ENCODE data around the gene CFAP90. TPM values are rescaled to one million over a fixed set of nuclear protein-coding genes. Genes with fewer than 3 reads are reported as not detected.

The CFAP90 gene
- total RNA-seq, 2 experiments from 2014 or later, result not detected

- ChIA-PET CTCF (interaction anchor here (0.7 to 8.4 kb wide), 3 partner anchors 9 to 1666 kb away, joined by 3 to 83 read pairs (median 6); no protein-coding TSS in a partner anchor), POLR2A (interaction anchor here (5.0 kb wide), 1 partner anchor 9 kb away, joined by 16 read pairs; the partner anchor contains the start of genes FASTKD3 and MTRR)
- no peak for DNase-seq
- Mint-ChIP-seq H3K36me3 (ENCODE audit: low read depth) (peaks cover 78% of the 10 kb centered on the region), H3K9me3 (no peaks in the 10 kb centered on the region), H3K4me1 (peaks cover 59% of the 10 kb centered on the region), H3K27ac (no peak overlapping the region), H3K27me3 (no peaks in the 10 kb centered on the region), H3K4me3 (no peak overlapping the region)
These were observed 26.9 kb upstream of the CFAP90 start for GRCh38 chr5:7877851-7878250.

GRCh38 chr5:7876867-7877266 is 25.9 kb upstream of the CFAP90 start:
- peaks cover 67% of the 10 kb centered on the region for H3K4me1 Mint-ChIP-seq
- DNase-seq, result peak; percentile 35
- H3K27me3 Mint-ChIP-seq, result no peaks in the 10 kb centered on the region
- H3K27ac Mint-ChIP-seq, result no peak overlapping the region
- H3K4me3 Mint-ChIP-seq, result no peak overlapping the region
- CTCF ChIA-PET, result interaction anchor here (6.2 to 8.4 kb wide), 2 partner anchors 10 to 19 kb away, joined by 54 to 83 read pairs; no protein-coding TSS in a partner anchor
- POLR2A ChIA-PET, result interaction anchor here (1.3 to 5.0 kb wide), 2 partner anchors 8 to 19 kb away, joined by 6 to 16 read pairs; partner anchors contain the start of genes FASTKD3 and MTRR
- peaks cover 77% of the 10 kb centered on the region for H3K36me3 Mint-ChIP-seq (ENCODE audit: low read depth)
- no peaks in the 10 kb centered on the region for H3K9me3 Mint-ChIP-seq

DNA sequence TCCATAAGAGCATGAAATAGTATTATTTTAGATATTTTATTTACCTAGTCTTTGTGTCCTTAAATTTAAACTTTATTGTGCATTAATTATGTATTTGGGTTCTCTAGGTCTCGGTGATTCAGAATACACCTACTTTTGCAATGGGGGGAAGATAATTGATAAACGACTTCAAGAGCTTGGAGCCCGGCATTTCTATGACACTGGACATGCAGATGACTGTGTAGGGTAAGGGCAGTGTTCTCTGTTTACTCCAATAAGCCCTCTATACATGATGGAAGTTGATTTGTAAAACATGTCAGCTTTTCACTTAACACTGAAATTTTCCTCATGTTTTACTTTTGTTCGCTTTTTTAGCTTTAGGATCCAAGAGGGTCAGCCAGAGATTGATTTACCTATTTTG is 24.2 kb upstream of the CFAP90 start:
- DNase-seq, result no peak
- Mint-ChIP-seq H3K36me3 (ENCODE audit: low read depth) (peaks cover 76% of the 10 kb centered on the region), H3K4me1 (peaks cover 78% of the 10 kb centered on the region), H3K27ac (no peak overlapping the region), H3K27me3 (no peaks in the 10 kb centered on the region), H3K9me3 (no peaks in the 10 kb centered on the region), H3K4me3 (no peak overlapping the region)
- ChIA-PET CTCF (interaction anchor here (6.2 to 8.4 kb wide), 2 partner anchors 12 to 17 kb away, joined by 54 to 83 read pairs; no protein-coding TSS in a partner anchor), POLR2A (no interaction called here)

DNA sequence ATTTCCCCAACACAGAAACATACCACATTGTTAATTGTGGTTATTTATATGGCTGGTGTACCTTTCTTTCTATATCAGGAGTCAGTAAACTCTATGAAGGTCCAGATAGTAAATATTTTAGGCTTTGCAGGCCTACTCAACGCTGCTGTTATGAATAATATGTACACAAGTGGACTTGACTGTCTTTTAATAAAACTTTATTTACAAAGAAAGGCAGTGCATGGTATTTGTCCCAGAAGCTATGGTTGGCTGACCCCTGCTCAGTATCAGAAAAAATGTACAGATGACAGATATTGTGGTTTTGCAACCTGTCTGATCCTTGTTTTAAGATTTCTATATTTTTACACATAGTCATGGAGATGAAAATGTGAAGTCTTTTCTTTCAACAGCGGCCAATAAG is 23.7 kb upstream of the CFAP90 start:
- Mint-ChIP-seq H3K4me3 (no peak overlapping the region), H3K9me3 (no peaks in the 10 kb centered on the region), H3K36me3 (ENCODE audit: low read depth) (peaks cover 72% of the 10 kb centered on the region), H3K4me1 (peaks cover 80% of the 10 kb centered on the region), H3K27ac (no peak overlapping the region), H3K27me3 (no peaks in the 10 kb centered on the region)
- ChIA-PET POLR2A (no interaction called here), CTCF (interaction anchor here (6.2 to 8.4 kb wide), 2 partner anchors 12 to 16 kb away, joined by 54 to 83 read pairs; no protein-coding TSS in a partner anchor)
- no peak for DNase-seq

GRCh38 chr5:7873216-7873615 is 22.3 kb upstream of the CFAP90 start:
- H3K9me3 Mint-ChIP-seq, result no peaks in the 10 kb centered on the region
- H3K4me1 Mint-ChIP-seq, result peaks cover 73% of the 10 kb centered on the region
- peak overlapping the region; percentile 94 for H3K27ac Mint-ChIP-seq
- peaks cover 64% of the 10 kb centered on the region for H3K36me3 Mint-ChIP-seq (ENCODE audit: low read depth)
- ChIA-PET POLR2A (interaction anchor here (2.5 to 3.2 kb wide), 2 partner anchors 14 to 16 kb away, joined by 11 to 38 read pairs; no protein-coding TSS in a partner anchor), CTCF (interaction anchor here (1.4 to 8.4 kb wide), 4 partner anchors 8 to 22 kb away, joined by 3 to 83 read pairs (median 30); partner anchors contain the start of gene CFAP90)
- peak overlapping the region; percentile 52 for H3K4me3 Mint-ChIP-seq
- H3K27me3 Mint-ChIP-seq, result no peaks in the 10 kb centered on the region
- peak; percentile 72 for DNase-seq

GRCh38 chr5:7872517-7873130 is 21.7 kb upstream of the CFAP90 start:
- H3K9me3 Mint-ChIP-seq, result no peaks in the 10 kb centered on the region
- ChIA-PET CTCF (interaction anchor here (0.9 to 8.4 kb wide), 6 partner anchors 9 to 104 kb away, joined by 3 to 83 read pairs (median 5); partner anchors contain the start of gene CFAP90), POLR2A (interaction anchor here (0.7 to 3.2 kb wide), 5 partner anchors 12 to 1239 kb away, joined by 3 to 38 read pairs (median 7); partner anchors contain the start of gene SRD5A1)
- peaks cover 59% of the 10 kb centered on the region for H3K36me3 Mint-ChIP-seq (ENCODE audit: low read depth)
- peaks cover 73% of the 10 kb centered on the region for H3K4me1 Mint-ChIP-seq
- no peak for DNase-seq
- H3K4me3 Mint-ChIP-seq, result peak overlapping the region; percentile 52
- no peaks in the 10 kb centered on the region for H3K27me3 Mint-ChIP-seq
- peak overlapping the region; percentile 94 for H3K27ac Mint-ChIP-seq

DNA sequence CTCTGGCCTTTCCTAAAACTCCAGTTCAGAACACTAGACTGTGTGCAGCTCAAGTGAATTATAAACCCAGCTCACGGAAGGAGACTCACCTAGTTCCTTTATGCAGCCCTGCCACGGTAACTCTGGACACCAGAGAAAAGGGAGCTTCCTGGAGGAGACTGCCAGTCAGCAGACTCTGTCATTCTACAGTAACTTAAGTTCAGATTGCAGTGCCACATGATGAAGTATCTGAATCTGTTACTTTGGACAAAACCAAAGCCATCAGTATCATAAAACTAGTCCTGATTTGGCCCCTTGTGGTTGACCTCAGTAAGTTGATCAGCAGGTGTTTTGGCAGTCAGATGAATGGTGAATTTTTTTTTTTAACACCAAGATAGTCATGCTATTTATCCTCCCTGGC is 20.7 kb upstream of the CFAP90 start:
- peaks cover 59% of the 10 kb centered on the region for H3K36me3 Mint-ChIP-seq (ENCODE audit: low read depth)
- no peak for DNase-seq
- H3K27ac Mint-ChIP-seq, result peak overlapping the region; percentile 94
- H3K4me1 Mint-ChIP-seq, result peaks cover 75% of the 10 kb centered on the region
- ChIA-PET POLR2A (interaction anchor here (1.1 to 3.2 kb wide), 4 partner anchors 14 to 1238 kb away, joined by 3 to 38 read pairs (median 7); partner anchors contain the start of gene SRD5A1), CTCF (interaction anchor here (0.9 to 8.4 kb wide), 6 partner anchors 10 to 103 kb away, joined by 3 to 83 read pairs (median 5); partner anchors contain the start of gene CFAP90)
- no peaks in the 10 kb centered on the region for H3K27me3 Mint-ChIP-seq
- H3K4me3 Mint-ChIP-seq, result peak overlapping the region; percentile 99
- H3K9me3 Mint-ChIP-seq, result no peaks in the 10 kb centered on the region

GRCh38 chr5:7869474-7870136 is 18.7 kb upstream of the CFAP90 start:
- Mint-ChIP-seq H3K27me3 (no peaks in the 10 kb centered on the region), H3K4me3 (peak overlapping the region; percentile 99), H3K4me1 (peaks cover 80% of the 10 kb centered on the region), H3K27ac (peak overlapping the region; percentile 83), H3K36me3 (ENCODE audit: low read depth) (peaks cover 59% of the 10 kb centered on the region), H3K9me3 (no peaks in the 10 kb centered on the region)
- ChIA-PET CTCF (interaction anchor here (1.3 to 5.3 kb wide), 6 partner anchors 12 to 27 kb away, joined by 3 to 62 read pairs (median 4); no protein-coding TSS in a partner anchor), POLR2A (interaction anchor here (1.0 to 4.4 kb wide), 6 partner anchors 9 to 36 kb away, joined by 3 to 99 read pairs (median 4); partner anchors contain the start of gene CFAP90)
- DNase-seq, result peak; percentile 42

- Mint-ChIP-seq H3K36me3 (ENCODE audit: low read depth) (peaks cover 58% of the 10 kb centered on the region), H3K4me1 (peaks cover 76% of the 10 kb centered on the region), H3K9me3 (no peaks in the 10 kb centered on the region), H3K27ac (peak within 1 kb of the TSS; percentile 83), H3K27me3 (no peaks in the 10 kb centered on the region), H3K4me3 (peak within 1 kb of the TSS; percentile 99)
- ChIA-PET CTCF (interaction anchor here (0.8 to 5.3 kb wide), 7 partner anchors 10 to 28 kb away, joined by 3 to 62 read pairs (median 4); no protein-coding TSS in a partner anchor), POLR2A (interaction anchor here (0.8 to 4.4 kb wide), 9 partner anchors 10 to 1412 kb away, joined by 3 to 99 read pairs (median 4); partner anchors contain the start of gene CFAP90)
- DNase-seq, result peak; percentile 93
These were observed 18.0 kb upstream of the CFAP90 start, which contains the start of the genes FASTKD3 and MTRR for GRCh38 chr5:7868773-7869473. TSS of gene FASTKD3 (minus strand) at chr5:7869031. CDS start at chr5:7868083, 948 bp downstream. TSS of gene MTRR (plus strand) at chr5:7869148. CDS start at chr5:7870795, 1,647 bp downstream.

GRCh38 chr5:7868427-7868772 is 17.5 kb upstream of the CFAP90 start:
- H3K9me3 Mint-ChIP-seq, result no peaks in the 10 kb centered on the region
- peak overlapping the region; percentile 99 for H3K4me3 Mint-ChIP-seq
- H3K4me1 Mint-ChIP-seq, result peaks cover 71% of the 10 kb centered on the region
- H3K36me3 Mint-ChIP-seq (ENCODE audit: low read depth), result peaks cover 53% of the 10 kb centered on the region
- ChIA-PET POLR2A (interaction anchor here (0.8 to 4.4 kb wide), 7 partner anchors 10 to 1411 kb away, joined by 3 to 99 read pairs (median 4); no protein-coding TSS in a partner anchor), CTCF (interaction anchor here (0.8 to 5.3 kb wide), 7 partner anchors 10 to 28 kb away, joined by 3 to 62 read pairs (median 4); no protein-coding TSS in a partner anchor)
- no peaks in the 10 kb centered on the region for H3K27me3 Mint-ChIP-seq
- peak overlapping the region; percentile 80 for H3K27ac Mint-ChIP-seq
- DNase-seq, result no peak

DNA sequence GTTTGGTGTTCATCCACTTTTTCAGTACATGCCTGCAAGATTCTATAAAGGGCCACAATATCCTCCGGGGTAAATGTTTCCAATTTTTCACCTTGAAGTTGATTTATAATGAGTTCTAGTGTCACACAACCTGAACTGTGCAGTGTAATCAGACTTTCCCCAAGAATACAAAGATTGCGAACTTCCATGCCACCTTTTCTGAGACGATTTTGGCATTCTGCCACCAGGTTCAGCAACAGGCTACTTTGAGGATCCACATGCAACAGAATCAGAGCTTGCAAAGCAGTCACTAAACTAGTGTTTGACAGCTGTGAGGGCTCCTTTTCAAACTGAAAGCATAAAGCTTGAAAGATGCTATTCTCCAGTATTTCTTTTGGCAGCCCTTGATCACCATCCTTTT is 16.3 kb upstream of the CFAP90 start:
- no peak overlapping the region for H3K27ac Mint-ChIP-seq
- ChIA-PET POLR2A (interaction anchor here (2.6 to 4.4 kb wide), 2 partner anchors 9 to 11 kb away, joined by 16 to 99 read pairs; no protein-coding TSS in a partner anchor), CTCF (interaction anchor here (5.3 kb wide), 1 partner anchor 9 kb away, joined by 62 read pairs; no protein-coding TSS in a partner anchor)
- no peak for DNase-seq
- peaks cover 61% of the 10 kb centered on the region for H3K4me1 Mint-ChIP-seq
- no peak overlapping the region for H3K4me3 Mint-ChIP-seq
- no peaks in the 10 kb centered on the region for H3K9me3 Mint-ChIP-seq
- H3K27me3 Mint-ChIP-seq, result no peaks in the 10 kb centered on the region
- H3K36me3 Mint-ChIP-seq (ENCODE audit: low read depth), result peaks cover 54% of the 10 kb centered on the region

DNA sequence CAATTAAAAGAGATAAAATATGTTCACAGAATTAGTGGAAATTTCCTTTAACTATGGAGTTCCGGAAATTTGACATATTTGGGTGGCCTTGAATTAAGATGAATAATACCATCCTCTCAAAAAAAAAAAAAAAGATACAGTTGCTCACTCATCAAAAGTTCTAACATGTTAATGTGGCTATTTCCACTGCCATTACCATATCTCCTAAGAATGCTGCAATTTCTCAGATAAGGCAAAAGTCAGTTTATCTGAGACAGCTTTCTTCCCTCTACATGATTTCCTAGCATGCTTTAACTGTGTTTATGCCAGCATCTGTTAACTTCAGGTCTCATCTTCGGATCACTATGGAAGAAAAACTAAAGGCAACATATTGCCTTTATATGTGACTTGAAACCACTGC is 15.3 kb upstream of the CFAP90 start:
- Mint-ChIP-seq H3K27me3 (no peaks in the 10 kb centered on the region), H3K9me3 (no peaks in the 10 kb centered on the region), H3K4me1 (peaks cover 50% of the 10 kb centered on the region), H3K36me3 (ENCODE audit: low read depth) (peaks cover 52% of the 10 kb centered on the region), H3K4me3 (no peak overlapping the region), H3K27ac (no peak overlapping the region)
- no peak for DNase-seq
- CTCF ChIA-PET, result interaction anchor here (5.3 kb wide), 1 partner anchor 8 kb away, joined by 62 read pairs; no protein-coding TSS in a partner anchor
- POLR2A ChIA-PET, result interaction anchor here (4.4 kb wide), 1 partner anchor 8 kb away, joined by 99 read pairs; no protein-coding TSS in a partner anchor
